Ishikawa (cell line): Measurements from ENCODE around the gene ZW10.

Experiments used
- CEBPB ChIP-seq: IDR thresholded peaks from 2 replicates; pipeline ENCODE4 v1.6.1; 2012
- EGR1 ChIP-seq: IDR thresholded peaks from 2 replicates; pipeline ENCODE4 v1.6.1; 2012
- EP300 ChIP-seq: IDR thresholded peaks from 2 replicates; pipeline ENCODE4 v1.6.1; 2012; ENCODE audit warnings: borderline replicate concordance
- FOXM1 ChIP-seq: IDR thresholded peaks from 2 replicates; pipeline ENCODE4 v1.6.1; 2012; ENCODE audit warnings: low read depth, borderline replicate concordance
- MAX ChIP-seq: IDR thresholded peaks from 2 replicates; pipeline ENCODE4 v1.6.1; 2012
- RAD21 ChIP-seq: IDR thresholded peaks from 2 replicates; pipeline ENCODE4 v1.6.1; 2012; ENCODE audit warnings: low read depth
- REST ChIP-seq: IDR thresholded peaks from 2 replicates; pipeline ENCODE4 v1.6.1; 2012; ENCODE audit warnings: low read depth, mild to moderate bottlenecking
- TAF1 ChIP-seq: IDR thresholded peaks from 2 replicates; pipeline ENCODE4 v1.6.1; 2012; ENCODE audit warnings: low read depth, mild to moderate bottlenecking
- TCF12 ChIP-seq: IDR thresholded peaks from 2 replicates; pipeline ENCODE4 v1.6.1; 2012; ENCODE audit warnings: low read depth
- TEAD4 ChIP-seq: IDR thresholded peaks from 2 replicates; pipeline ENCODE4 v1.6.1; 2012
- YY1 ChIP-seq: IDR thresholded peaks from 2 replicates; pipeline ENCODE4 v1.6.1; 2012; ENCODE audit warnings: low read depth
- TF ChIP-seq, protein P1 (sequence below): IDR thresholded peaks from 2 replicates; pipeline ENCODE4 v1.6.1; 2012

DNA sequence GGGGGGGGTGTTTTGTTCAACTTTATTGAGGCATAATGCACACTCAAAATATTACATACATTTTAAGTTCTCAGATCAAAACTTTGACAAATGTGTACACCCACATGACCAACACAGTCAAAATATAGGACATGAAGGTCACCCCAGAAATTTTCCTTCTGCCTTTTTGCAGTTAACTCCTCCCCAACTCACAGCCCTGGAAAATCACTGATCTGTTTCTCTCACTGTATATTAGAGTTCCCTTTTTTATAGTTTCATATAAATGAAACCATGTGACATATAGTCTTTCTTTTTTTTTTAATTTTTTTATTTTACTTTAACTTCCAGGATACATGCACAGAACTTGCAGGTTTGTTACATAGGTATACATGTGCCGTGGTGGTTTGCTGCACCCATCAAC, 72.0 kb downstream of the ZW10 start:
- TF ChIP-seq YY1 (no peak), TAF1 (no peak), TCF12 (no peak), REST (no peak), EGR1 (no peak), MAX (no peak), FOXM1 (no peak), EP300 (no peak), RAD21 (no peak), CEBPB (no peak), TEAD4 (no peak)
- TF ChIP-seq, protein P1, sequence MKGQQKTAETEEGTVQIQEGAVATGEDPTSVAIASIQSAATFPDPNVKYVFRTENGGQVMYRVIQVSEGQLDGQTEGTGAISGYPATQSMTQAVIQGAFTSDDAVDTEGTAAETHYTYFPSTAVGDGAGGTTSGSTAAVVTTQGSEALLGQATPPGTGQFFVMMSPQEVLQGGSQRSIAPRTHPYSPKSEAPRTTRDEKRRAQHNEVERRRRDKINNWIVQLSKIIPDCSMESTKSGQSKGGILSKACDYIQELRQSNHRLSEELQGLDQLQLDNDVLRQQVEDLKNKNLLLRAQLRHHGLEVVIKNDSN, result no peak
